Activated CD8-positive, alpha-beta T cell treated with anti-CD3 and anti-CD28 coated beads for 36 hours (primary cell): Measurements from ENCODE around the gene DUSP16. TPM values are rescaled to one million over a fixed set of nuclear protein-coding genes. Genes with fewer than 3 reads are reported as not detected.

ENCODE experiments used
- ATAC-seq: fragments of 200-7000 bp; cut with Tn5 transposase; one replicate; pipeline ENCODE4 v1.10.0; 2021; ENCODE audit warnings: mild to moderate bottlenecking, moderate library complexity
- CTCF ChIA-PET: fragments of 350-600 bp; sonication (Branson Sonifier 250); formaldehyde crosslinking; loops from one replicate; lab custom pipeline; 2021; ENCODE audit warnings: antibody characterized with exemption; lab: Charles Lee
- POLR2A ChIA-PET: fragments of 350-600 bp; sonication (Branson Sonifier 250); formaldehyde crosslinking; loops from one replicate; lab custom pipeline; 2021; ENCODE audit warnings: antibody characterized with exemption; lab: Charles Lee
- DNase-seq: peaks from one replicate; pipeline ENCODE4 v3.0.0-alpha.2; 2020
- H3K27ac Mint-ChIP-seq: one replicate; pipeline ENCODE4 v1.8.0; 2021; ENCODE audit warnings: mild to moderate bottlenecking, mixed read lengths
- H3K27me3 Mint-ChIP-seq: one replicate; pipeline ENCODE4 v1.8.0; 2021; ENCODE audit warnings: mixed read lengths
- H3K36me3 Mint-ChIP-seq: one replicate; pipeline ENCODE4 v1.8.0; 2021; ENCODE audit warnings: low read depth, mixed read lengths
- H3K4me1 Mint-ChIP-seq: one replicate; pipeline ENCODE4 v1.8.0; 2021; ENCODE audit warnings: low read depth, mixed read lengths
- H3K4me3 Mint-ChIP-seq: one replicate; pipeline ENCODE4 v1.8.0; 2021; ENCODE audit warnings: mild to moderate bottlenecking, moderate library complexity, mixed read lengths
- H3K9me3 Mint-ChIP-seq: one replicate; pipeline ENCODE4 v1.8.0; 2021; ENCODE audit warnings: mixed read lengths
- intact Hi-C: fragments of 100-400 bp; cut with micrococcal nuclease; formaldehyde crosslinking; loops from one replicate; pipeline ENCODE4 v1.10.0; 2022
- total RNA-seq, 2 experiments: library from RNA; stranded (reverse); gene quantifications; one replicate each; pipeline ENCODE4 v1.2.3, GENCODE V29; 2021
- TF ChIP-seq, protein P1 (sequence below): fragments of 200-600 bp; IDR thresholded peaks from one replicate; pipeline ENCODE4 v1.8.0; 2022; ENCODE audit warnings: antibody characterized with exemption, mild to moderate bottlenecking

DUSP16 gene
- total RNA-seq, 2 experiments from 2014 or later, result 28.2 to 30.2 TPM

DNA sequence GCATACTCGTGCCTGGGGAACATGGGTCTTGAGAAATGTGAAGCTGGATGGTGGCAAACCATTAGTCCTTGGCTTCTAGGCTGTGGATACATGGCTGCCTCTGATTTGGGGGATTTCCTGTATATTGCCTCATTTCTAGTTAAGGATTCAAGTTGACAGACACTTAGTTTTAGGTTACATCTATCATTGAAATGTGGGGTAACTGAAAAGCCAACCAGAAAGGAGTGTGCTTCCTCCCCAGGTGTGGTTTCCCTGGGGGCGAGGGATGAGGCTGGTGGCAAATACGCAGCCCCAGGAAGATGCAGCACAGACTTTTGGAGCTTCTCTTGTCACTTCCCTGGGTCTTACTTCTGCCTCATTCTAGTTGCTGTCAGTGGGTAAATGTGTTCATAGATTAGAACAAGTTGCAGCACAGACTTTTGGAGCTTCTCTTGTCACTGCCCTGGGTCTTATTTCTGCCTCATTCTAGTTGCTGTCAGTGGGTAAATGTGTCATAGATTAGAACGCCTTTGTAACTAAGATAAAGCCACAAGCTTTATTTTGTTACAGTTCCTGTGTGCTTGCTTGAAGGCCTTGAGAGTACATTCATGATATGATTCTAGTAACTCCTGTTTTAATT is 120.7 kb downstream of the DUSP16 start:
- Mint-ChIP-seq H3K4me3 (peak overlapping the region; percentile 45), H3K4me1 (peaks cover 63% of the 10 kb centered on the region), H3K27me3 (no peaks in the 10 kb centered on the region), H3K9me3 (peaks cover 7% of the 10 kb centered on the region), H3K27ac (peak overlapping the region; percentile 96), H3K36me3 (peaks cover 23% of the 10 kb centered on the region)
- POLR2A ChIA-PET, result interaction anchor here (0.6 to 3.0 kb wide), 18 partner anchors 11 to 294 kb away, joined by 3 to 15 read pairs (median 4); partner anchors contain the start of gene DUSP16
- DNase-seq, result peak; percentile 72
- CTCF ChIA-PET, result interaction anchor here (0.6 to 2.6 kb wide), 10 partner anchors 12 to 295 kb away, joined by 3 to 12 read pairs (median 3); partner anchors contain the start of gene DUSP16
- TF ChIP-seq, protein P1, sequence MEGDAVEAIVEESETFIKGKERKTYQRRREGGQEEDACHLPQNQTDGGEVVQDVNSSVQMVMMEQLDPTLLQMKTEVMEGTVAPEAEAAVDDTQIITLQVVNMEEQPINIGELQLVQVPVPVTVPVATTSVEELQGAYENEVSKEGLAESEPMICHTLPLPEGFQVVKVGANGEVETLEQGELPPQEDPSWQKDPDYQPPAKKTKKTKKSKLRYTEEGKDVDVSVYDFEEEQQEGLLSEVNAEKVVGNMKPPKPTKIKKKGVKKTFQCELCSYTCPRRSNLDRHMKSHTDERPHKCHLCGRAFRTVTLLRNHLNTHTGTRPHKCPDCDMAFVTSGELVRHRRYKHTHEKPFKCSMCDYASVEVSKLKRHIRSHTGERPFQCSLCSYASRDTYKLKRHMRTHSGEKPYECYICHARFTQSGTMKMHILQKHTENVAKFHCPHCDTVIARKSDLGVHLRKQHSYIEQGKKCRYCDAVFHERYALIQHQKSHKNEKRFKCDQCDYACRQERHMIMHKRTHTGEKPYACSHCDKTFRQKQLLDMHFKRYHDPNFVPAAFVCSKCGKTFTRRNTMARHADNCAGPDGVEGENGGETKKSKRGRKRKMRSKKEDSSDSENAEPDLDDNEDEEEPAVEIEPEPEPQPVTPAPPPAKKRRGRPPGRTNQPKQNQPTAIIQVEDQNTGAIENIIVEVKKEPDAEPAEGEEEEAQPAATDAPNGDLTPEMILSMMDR, result no peak
- intact Hi-C loops, result loop anchor here (5.0 kb wide), 1 partner anchor 35 kb away; no protein-coding TSS in a partner anchor
- peak; percentile 78 for ATAC-seq

DNA sequence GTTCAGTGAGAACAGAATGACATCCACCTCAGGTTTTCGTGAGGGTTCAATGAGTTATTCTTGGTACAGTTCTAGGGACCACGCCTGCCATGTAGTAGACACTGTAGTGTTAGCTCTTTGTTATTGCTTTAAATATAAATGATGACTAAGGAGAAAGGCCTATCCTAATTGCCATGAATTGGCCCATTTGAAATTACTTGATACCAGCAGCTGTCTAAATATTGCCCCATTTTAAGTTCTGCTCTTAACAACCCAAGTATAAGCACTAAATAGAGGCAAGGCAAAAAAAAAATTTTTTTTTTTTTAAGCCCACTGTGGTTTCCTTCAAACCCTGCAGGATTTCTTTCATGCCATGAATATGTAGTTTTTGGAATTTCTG is 121.2 kb downstream of the DUSP16 start:
- peaks cover 64% of the 10 kb centered on the region for H3K4me1 Mint-ChIP-seq
- H3K9me3 Mint-ChIP-seq, result peaks cover 10% of the 10 kb centered on the region
- POLR2A ChIA-PET, result interaction anchor here (1.0 to 3.0 kb wide), 12 partner anchors 11 to 122 kb away, joined by 3 to 15 read pairs (median 4); partner anchors contain the start of gene DUSP16
- TF ChIP-seq, protein P1, result no peak
- no peak for ATAC-seq
- CTCF ChIA-PET, result interaction anchor here (0.6 to 2.6 kb wide), 10 partner anchors 12 to 296 kb away, joined by 3 to 12 read pairs (median 3); partner anchors contain the start of gene DUSP16
- H3K27ac Mint-ChIP-seq, result peak overlapping the region; percentile 96
- H3K36me3 Mint-ChIP-seq, result peaks cover 27% of the 10 kb centered on the region
- peak overlapping the region; percentile 45 for H3K4me3 Mint-ChIP-seq
- intact Hi-C loops, result loop anchor here (5.0 kb wide), 1 partner anchor 36 kb away; no protein-coding TSS in a partner anchor
- H3K27me3 Mint-ChIP-seq, result no peaks in the 10 kb centered on the region
- DNase-seq, result no peak

DNA sequence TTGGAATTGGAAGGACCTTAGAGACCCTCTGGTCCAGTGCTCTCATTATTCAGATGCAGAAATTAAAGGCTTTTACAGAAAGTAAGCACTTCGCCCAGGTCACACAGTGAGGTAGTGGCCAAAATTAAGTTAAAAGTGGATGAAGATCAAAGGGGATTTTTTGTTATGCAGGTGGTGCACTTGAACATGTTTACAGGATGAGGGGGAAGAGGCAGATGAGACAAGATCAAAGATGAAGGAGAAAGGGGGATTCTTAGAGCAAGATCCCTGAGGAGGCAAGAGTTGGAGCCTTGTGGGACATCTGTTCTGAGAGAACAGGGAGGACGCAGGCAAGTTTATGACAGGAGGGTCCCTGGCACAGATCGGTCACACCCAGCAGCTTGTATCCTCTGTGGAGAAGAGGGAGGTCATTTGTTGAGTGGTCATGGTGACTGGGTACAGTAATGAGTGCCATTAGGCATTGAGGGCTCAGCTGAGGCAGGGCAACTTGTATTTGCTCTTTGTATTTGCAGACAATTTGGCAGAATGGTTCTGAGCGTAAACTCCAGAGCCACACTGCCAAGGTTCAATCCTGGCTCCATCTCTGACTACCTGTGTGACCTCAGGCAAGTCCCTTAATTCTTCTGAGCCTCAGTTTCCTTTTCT is 121.8 kb downstream of the DUSP16 start:
- CTCF ChIA-PET, result interaction anchor here (0.8 to 2.6 kb wide), 6 partner anchors 16 to 295 kb away, joined by 3 to 12 read pairs (median 4); no protein-coding TSS in a partner anchor
- TF ChIP-seq, protein P1, result no peak

DNA sequence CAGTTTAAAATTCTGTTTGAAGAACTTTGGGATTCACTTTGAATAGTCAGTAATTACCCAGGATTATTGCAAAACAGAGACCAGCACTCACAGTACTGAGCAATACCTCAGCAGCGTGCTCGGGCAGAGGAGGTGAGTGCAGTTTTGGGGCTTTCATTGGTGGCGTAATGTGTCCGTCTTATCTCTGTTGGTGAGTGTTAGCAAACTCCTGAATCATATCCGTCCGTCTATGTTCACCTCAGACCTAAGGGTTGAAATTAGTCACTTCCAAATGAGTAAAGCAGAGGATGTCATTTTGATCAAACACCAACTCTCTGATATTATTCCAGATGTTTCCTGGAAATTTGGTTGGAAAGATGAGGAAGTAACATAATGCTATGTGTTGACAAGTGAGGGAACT is 123.0 kb downstream of the DUSP16 start:
- H3K27ac Mint-ChIP-seq, result peak overlapping the region; percentile 96
- H3K4me3 Mint-ChIP-seq, result no peak overlapping the region
- H3K27me3 Mint-ChIP-seq, result no peaks in the 10 kb centered on the region
- POLR2A ChIA-PET, result interaction anchor here (3.0 kb wide), 1 partner anchor 35 kb away, joined by 15 read pairs; no protein-coding TSS in a partner anchor
- CTCF ChIA-PET, result interaction anchor here (1.3 to 1.5 kb wide), 2 partner anchors 17 to 26 kb away, joined by 3 to 4 read pairs; no protein-coding TSS in a partner anchor
- H3K4me1 Mint-ChIP-seq, result peaks cover 61% of the 10 kb centered on the region
- TF ChIP-seq, protein P1, result no peak
- peak; percentile 75 for DNase-seq
- intact Hi-C loops, result loop anchor here (5.0 kb wide), 1 partner anchor 38 kb away; no protein-coding TSS in a partner anchor
- peaks cover 36% of the 10 kb centered on the region for H3K36me3 Mint-ChIP-seq
- ATAC-seq, result peak; percentile 61
- peaks cover 11% of the 10 kb centered on the region for H3K9me3 Mint-ChIP-seq

More for the DNA sequence above, 121.8 kb downstream of the DUSP16 start:
- DNase-seq (no peak), ATAC-seq (no peak)
- intact Hi-C loops, result loop anchor here (5.0 kb wide), 1 partner anchor 36 kb away; no protein-coding TSS in a partner anchor
- Mint-ChIP-seq H3K4me3 (no peak overlapping the region), H3K9me3 (peaks cover 11% of the 10 kb centered on the region), H3K36me3 (peaks cover 32% of the 10 kb centered on the region), H3K27me3 (no peaks in the 10 kb centered on the region), H3K27ac (peak overlapping the region; percentile 96), H3K4me1 (peaks cover 64% of the 10 kb centered on the region)
- POLR2A ChIA-PET, result interaction anchor here (0.6 to 3.0 kb wide), 7 partner anchors 10 to 65 kb away, joined by 3 to 15 read pairs (median 4); no protein-coding TSS in a partner anchor
